Vagina (tissue), 2 donors: ENCODE measurements around the gene FAM219A. TPM values are rescaled to one million over a fixed set of nuclear protein-coding genes. Genes with fewer than 3 reads are reported as not detected.
"Not testable (repeated sequence)": the region's sequence is repeated elsewhere in the genome, so short reads cannot be mapped to it uniquely, and the experiment has no call there.

Experiments used
- DNase-seq, 2 donors: peaks; one replicate each; pipeline ENCODE4 v3.0.0-alpha.2; 2017; ENCODE audit errors: extremely low spot score in 2 of 2
- H3K27ac ChIP-seq: fragments of 200-600 bp; sonication (generic); one replicate; pipeline ENCODE4 v1.5.1; 2019
- H3K27me3 ChIP-seq: fragments of 200-600 bp; sonication (generic); one replicate; pipeline ENCODE4 v1.5.1; 2019
- H3K36me3 ChIP-seq, 2 donors: fragments of 200-600 bp; sonication (generic); one replicate each; pipeline ENCODE4 v1.5.1; 2017 to 2019
- H3K4me1 ChIP-seq: fragments of 200-600 bp; sonication (generic); one replicate; pipeline ENCODE4 v1.5.1; 2019
- H3K4me3 ChIP-seq, 2 donors: fragments of 200-600 bp; sonication (generic); 1 replicate in 1 of 2; 2 replicates in 1 of 2; pipeline ENCODE4 v1.5.1; 2016 to 2019
- H3K9me3 ChIP-seq: fragments of 200-600 bp; sonication (generic); one replicate; pipeline ENCODE4 v1.5.1; 2019
- CTCF ChIP-seq, 3 experiments: fragments of 450-650 bp in 2 of 3; fragments of 200-600 bp in 1 of 3; sonication (generic) in 1 of 3; IDR thresholded peaks; one replicate each; pipeline ENCODE4 v1.5.1; 2017 to 2019; ENCODE audit warnings: antibody characterized with exemption in 3 of 3, mild to moderate bottlenecking in 2 of 3, moderate library complexity in 2 of 3
- POLR2A ChIP-seq, 2 donors: fragments of 450-650 bp; IDR thresholded peaks; one replicate each; pipeline ENCODE4 v1.6.1; 2017; ENCODE audit warnings: antibody characterized with exemption in 2 of 2, mild to moderate bottlenecking in 2 of 2, moderate library complexity in 2 of 2
- POLR2AphosphoS5 ChIP-seq, 2 donors: sonication (generic); formaldehyde crosslinking; IDR thresholded peaks; one replicate each; pipeline ENCODE4 v1.9.0; 2017; ENCODE audit warnings: antibody characterized with exemption in 2 of 2, mild to moderate bottlenecking in 2 of 2, low read depth in 1 of 2; ENCODE audit not compliant: insufficient read depth in 1 of 2
- intact Hi-C: fragments of 100-400 bp; cut with DNase I; formaldehyde crosslinking; loops from one replicate; pipeline ENCODE4 v1.15.1; 2023
- total RNA-seq: library from RNA; depleted of rRNA; stranded (reverse); fragments of >200 nt; gene quantifications from one replicate; pipeline ENCODE4 v1.2.3, GENCODE V29; 2016

Gene FAM219A
- total RNA-seq, 1 donor from 2014 or later, result 9.3 TPM

GRCh38 chr9:34486572-34486971, 28.2 kb upstream of the FAM219A start:
- no peak for TF ChIP-seq CTCF (IDR thresholded peaks at IDR 0.05)
- no peak for TF ChIP-seq POLR2A (IDR thresholded peaks at IDR 0.05)
- no peak for TF ChIP-seq POLR2AphosphoS5 (IDR thresholded peaks at IDR 0.05; ENCODE audit: insufficient read depth in 1 of 2, low read depth in 1 of 2)
- Histone ChIP-seq H3K27me3 (no peaks in the 10 kb centered on the region), H3K36me3 (no peaks in the 10 kb centered on the region), H3K4me1 (no peaks in the 10 kb centered on the region), H3K4me3 (no peak overlapping the region), H3K27ac (no peak overlapping the region), H3K9me3 (no peaks in the 10 kb centered on the region)
- DNase-seq, result no peak
- intact Hi-C loops, result no loop called here

GRCh38 chr9:34485822-34486221, 27.5 kb upstream of the FAM219A start:
- intact Hi-C loops, result no loop called here
- H3K36me3 ChIP-seq, result no peaks in the 10 kb centered on the region
- H3K27me3 ChIP-seq, result no peaks in the 10 kb centered on the region
- no peak for TF ChIP-seq CTCF (IDR thresholded peaks at IDR 0.05)
- no peak for TF ChIP-seq POLR2A (IDR thresholded peaks at IDR 0.05)
- TF ChIP-seq POLR2AphosphoS5 (IDR thresholded peaks at IDR 0.05; ENCODE audit: insufficient read depth in 1 of 2, low read depth in 1 of 2), result no peak
- H3K4me1 ChIP-seq, result no peaks in the 10 kb centered on the region
- no peaks in the 10 kb centered on the region for H3K9me3 ChIP-seq
- no peak overlapping the region for H3K4me3 ChIP-seq
- no peak overlapping the region for H3K27ac ChIP-seq
- DNase-seq, result no peak

- TF ChIP-seq POLR2AphosphoS5 (IDR thresholded peaks at IDR 0.05; ENCODE audit: insufficient read depth in 1 of 2, low read depth in 1 of 2), result no peak
- TF ChIP-seq CTCF (IDR thresholded peaks at IDR 0.05), result no peak
- TF ChIP-seq POLR2A (IDR thresholded peaks at IDR 0.05), result no peak
- H3K9me3 ChIP-seq, result no peaks in the 10 kb centered on the region
- no peak overlapping the region for H3K27ac ChIP-seq
- H3K4me3 ChIP-seq, result no peak overlapping the region
- H3K4me1 ChIP-seq, result no peaks in the 10 kb centered on the region
- DNase-seq, result no peak
- no peaks in the 10 kb centered on the region for H3K27me3 ChIP-seq
- intact Hi-C loops, result no loop called here
- H3K36me3 ChIP-seq, result no peaks in the 10 kb centered on the region
Observed at GRCh38 chr9:34484678-34485077, 26.3 kb upstream of the FAM219A start.

GRCh38 chr9:34482746-34483145, 24.4 kb upstream of the FAM219A start:
- intact Hi-C loops, H3K27ac ChIP-seq, DNase-seq, H3K27me3 ChIP-seq, H3K9me3 ChIP-seq, H3K36me3 ChIP-seq, H3K4me1 ChIP-seq, H3K4me3 ChIP-seq: not testable (repeated sequence)

GRCh38 chr9:34481620-34482019, 23.2 kb upstream of the FAM219A start:
- DNase-seq, H3K27ac ChIP-seq, intact Hi-C loops, H3K4me1 ChIP-seq, H3K4me3 ChIP-seq, H3K9me3 ChIP-seq, H3K36me3 ChIP-seq, H3K27me3 ChIP-seq: not testable (repeated sequence)

- Histone ChIP-seq H3K27me3 (no peaks in the 10 kb centered on the region), H3K36me3 (no peaks in the 10 kb centered on the region), H3K9me3 (no peaks in the 10 kb centered on the region), H3K27ac (no peak overlapping the region), H3K4me1 (no peaks in the 10 kb centered on the region), H3K4me3 (no peak overlapping the region)
- no peak for DNase-seq
- no peak for TF ChIP-seq POLR2AphosphoS5 (IDR thresholded peaks at IDR 0.05; ENCODE audit: insufficient read depth in 1 of 2, low read depth in 1 of 2)
- no peak for TF ChIP-seq CTCF (IDR thresholded peaks at IDR 0.05)
- TF ChIP-seq POLR2A (IDR thresholded peaks at IDR 0.05), result no peak
- intact Hi-C loops, result no loop called here
Observed at GRCh38 chr9:34479431-34479866, 21.1 kb upstream of the FAM219A start.
